PC-9 (cell line): ENCODE measurements around the gene PTPRCAP.

ENCODE experiments used
- EZH2 ChIP-seq: fragments of 200-600 bp; sonication (generic); IDR thresholded peaks from 2 replicates; pipeline ENCODE4 v1.8.0; 2017; ENCODE audit warnings: antibody characterized with exemption, low read depth
- TF ChIP-seq, protein P1 (sequence below): fragments of 200-600 bp; sonication (generic); conservative IDR thresholded peaks from 2 replicates; pipeline ENCODE4 v1.6.1; 2017; ENCODE audit warnings: mixed run types, antibody characterized with exemption, mild to moderate bottlenecking, moderate library complexity

DNA sequence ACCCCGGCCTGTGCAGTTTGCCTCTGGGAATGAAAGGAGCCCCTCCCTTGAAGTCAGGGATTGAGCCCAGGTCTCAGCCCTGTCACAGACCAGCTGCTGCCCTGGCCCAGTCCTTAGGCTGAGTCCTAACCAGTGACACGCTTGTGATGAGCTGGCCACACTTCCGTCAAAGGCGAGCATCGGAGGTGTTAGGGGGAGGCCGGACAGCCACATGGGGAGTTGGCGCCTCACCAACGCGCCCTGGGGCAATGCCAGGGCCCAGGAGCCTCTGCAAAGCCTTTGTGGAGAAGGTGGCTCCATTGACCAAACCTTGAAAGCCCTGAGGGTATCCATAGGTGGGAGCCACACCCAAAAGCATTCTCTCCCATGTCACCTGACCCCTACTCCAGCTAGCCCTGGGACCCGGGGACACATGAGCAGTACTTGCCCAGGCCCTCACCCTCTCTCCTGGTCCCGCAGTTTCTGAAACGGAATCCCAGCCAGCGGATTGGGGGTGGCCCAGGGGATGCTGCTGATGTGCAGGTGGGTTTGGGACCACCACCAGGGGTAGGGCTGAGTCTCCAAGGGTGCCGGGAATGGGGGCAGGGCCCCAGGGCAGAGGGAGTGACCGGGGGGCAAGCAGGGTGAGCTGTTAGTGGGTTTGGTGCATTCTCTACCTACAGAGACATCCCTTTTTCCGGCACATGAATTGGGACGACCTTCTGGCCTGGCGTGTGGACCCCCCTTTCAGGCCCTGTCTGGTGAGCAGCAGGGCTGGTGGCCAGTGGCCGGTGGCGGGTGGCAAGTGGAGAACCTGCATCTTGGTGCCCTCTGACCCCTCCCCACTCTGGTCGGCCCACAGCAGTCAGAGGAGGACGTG, 3.7 kb downstream of the PTPRCAP start:
- TF ChIP-seq, protein P1, sequence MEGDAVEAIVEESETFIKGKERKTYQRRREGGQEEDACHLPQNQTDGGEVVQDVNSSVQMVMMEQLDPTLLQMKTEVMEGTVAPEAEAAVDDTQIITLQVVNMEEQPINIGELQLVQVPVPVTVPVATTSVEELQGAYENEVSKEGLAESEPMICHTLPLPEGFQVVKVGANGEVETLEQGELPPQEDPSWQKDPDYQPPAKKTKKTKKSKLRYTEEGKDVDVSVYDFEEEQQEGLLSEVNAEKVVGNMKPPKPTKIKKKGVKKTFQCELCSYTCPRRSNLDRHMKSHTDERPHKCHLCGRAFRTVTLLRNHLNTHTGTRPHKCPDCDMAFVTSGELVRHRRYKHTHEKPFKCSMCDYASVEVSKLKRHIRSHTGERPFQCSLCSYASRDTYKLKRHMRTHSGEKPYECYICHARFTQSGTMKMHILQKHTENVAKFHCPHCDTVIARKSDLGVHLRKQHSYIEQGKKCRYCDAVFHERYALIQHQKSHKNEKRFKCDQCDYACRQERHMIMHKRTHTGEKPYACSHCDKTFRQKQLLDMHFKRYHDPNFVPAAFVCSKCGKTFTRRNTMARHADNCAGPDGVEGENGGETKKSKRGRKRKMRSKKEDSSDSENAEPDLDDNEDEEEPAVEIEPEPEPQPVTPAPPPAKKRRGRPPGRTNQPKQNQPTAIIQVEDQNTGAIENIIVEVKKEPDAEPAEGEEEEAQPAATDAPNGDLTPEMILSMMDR: no peak
- TF ChIP-seq EZH2: no peak
